K562 (cell line): Measurements from ENCODE around the gene IPPK. TPM values are rescaled to one million over a fixed set of nuclear protein-coding genes. Genes with fewer than 3 reads are reported as not detected.

Experiments used
- ATAC-seq: fragments of 200-7000 bp; cut with Tn5 transposase; 3 replicates; pipeline ENCODE4 v1.9.1; 2020; ENCODE audit warnings: moderate library complexity
- BruUV-seq: library from RNA; stranded (reverse); fragments of 400-500 nt; replicated peaks from 2 replicates; lab custom pipeline; 2021; lab: Mats Ljungman, UMichigan
- CTCF ChIA-PET: fragments of 300-600 bp; formaldehyde crosslinking; extraction: SDS; loops from one replicate; lab custom pipeline; 2021; ENCODE audit warnings: low intra/inter-chr PET ratio; lab: Yijun Ruan, JAX
- POLR2A ChIA-PET: fragments of 300-600, 350-650 bp; sonication (Branson Sonifier 250); formaldehyde crosslinking; extraction: SDS; loops from one replicate; lab custom pipeline; 2021; ENCODE audit warnings: antibody characterized with exemption, inconsistent platforms; lab: Yijun Ruan, JAX
- DNase-seq, 4 experiments: peaks; one replicate each; pipeline versions ENCODE4 v3.0.0 to v3.0.0-alpha.2; 2011 to 2018; ENCODE audit warnings: low spot score in 3 of 4, mixed read lengths in 3 of 4; ENCODE audit errors: extremely low read depth in 1 of 4
- FAIRE-seq: peaks from 2 replicates; lab custom pipeline; 2011; peaks lifted over from hg19 to GRCh38; lab: Jason Lieb, UNC
- H2AFZ ChIP-seq: 2 replicates; pipeline ENCODE4 v1.6.0; 2011; ENCODE audit warnings: low read depth, low read length, control low read depth, inconsistent platforms
- H3K27ac ChIP-seq: fragments of 200-600 bp; 3 replicates; pipeline ENCODE4 v1.8.0; 2011; ENCODE audit warnings: low read depth, mild to moderate bottlenecking, control low read depth, inconsistent platforms, low read length, moderate library complexity, mixed read lengths; ENCODE audit errors: extremely low read depth
- H3K27me3 ChIP-seq, 2 experiments: fragments of 300-600 bp in 1 of 2; 2 replicates in 1 of 2; 3 replicates in 1 of 2; pipeline versions ENCODE4 v1.6.0 to v1.8.0; 2011; ENCODE audit warnings: inconsistent platforms in 2 of 2, low read length in 2 of 2, mild to moderate bottlenecking in 1 of 2, mixed read lengths in 1 of 2, moderate library complexity in 1 of 2; ENCODE audit not compliant: control insufficient read depth in 2 of 2, insufficient read depth in 2 of 2
- H3K36me3 ChIP-seq: fragments of 300-600 bp; 3 replicates; pipeline ENCODE4 v1.8.0; 2011; ENCODE audit warnings: mild to moderate bottlenecking, low read length, inconsistent platforms; ENCODE audit not compliant: control insufficient read depth, insufficient read depth
- H3K4me1 ChIP-seq, 2 experiments: fragments of 200-600 bp in 1 of 2; replicated peaks in 1 of 2; 2 replicates in 1 of 2; 3 replicates in 1 of 2; pipeline versions ENCODE4 v1.5.1 to v1.8.0; 2011; ENCODE audit warnings: inconsistent platforms in 2 of 2, low read length in 2 of 2, mild to moderate bottlenecking in 1 of 2, mixed read lengths in 1 of 2, moderate library complexity in 1 of 2; ENCODE audit not compliant: control insufficient read depth in 2 of 2, insufficient read depth in 2 of 2
- H3K4me2 ChIP-seq: 2 replicates; pipeline ENCODE4 v1.6.1; 2011; ENCODE audit warnings: low read length, control low read depth, inconsistent platforms, mixed read lengths; ENCODE audit not compliant: insufficient read depth
- H3K4me3 ChIP-seq: fragments of 200-600 bp; sonication (generic), shearing (Covaris generic); 2 replicates; pipeline ENCODE4 v1.5.1; 2016; ENCODE audit warnings: control low read depth, inconsistent platforms
- H3K79me2 ChIP-seq: fragments of 200-600 bp; 3 replicates; pipeline ENCODE4 v1.8.0; 2011; ENCODE audit warnings: low read length, inconsistent platforms; ENCODE audit not compliant: control insufficient read depth, insufficient read depth
- H3K9ac ChIP-seq, 2 experiments: 2 replicates each; pipeline versions ENCODE4 v1.6.0 to v1.6.1; 2011; ENCODE audit warnings: low read depth in 2 of 2, low read length in 2 of 2, control low read depth in 1 of 2, inconsistent platforms in 1 of 2, mild to moderate bottlenecking in 1 of 2, mixed read lengths in 1 of 2; ENCODE audit not compliant: insufficient read depth in 1 of 2
- H3K9me1 ChIP-seq: one replicate; pipeline ENCODE4 v1.6.0; 2011; ENCODE audit warnings: inconsistent platforms, mild to moderate bottlenecking, low read length, moderate library complexity; ENCODE audit not compliant: control insufficient read depth, insufficient read depth
- H3K9me3 ChIP-seq: replicated peaks from 2 replicates; pipeline ENCODE4 v1.5.1; 2011; ENCODE audit warnings: low read depth, low read length, inconsistent platforms; ENCODE audit not compliant: control insufficient read depth, insufficient read depth
- H4K20me1 ChIP-seq: replicated peaks from 2 replicates; pipeline ENCODE4 v1.6.1; 2011; ENCODE audit warnings: low read length, inconsistent platforms, mixed read lengths; ENCODE audit not compliant: control insufficient read depth, insufficient read depth
- ARID2 ChIP-seq: fragments of 450-650 bp; IDR thresholded peaks from 2 replicates; pipeline ENCODE4 v1.6.1; 2017; ENCODE audit warnings: antibody characterized with exemption, mild to moderate bottlenecking
- CTCF ChIP-seq, 3 experiments: IDR thresholded peaks in 2 of 3; conservative IDR thresholded peaks in 1 of 3; 2 replicates each; pipeline ENCODE4 v1.5.1; 2011 to 2012; ENCODE audit warnings: low read length in 3 of 3, mild to moderate bottlenecking in 3 of 3, control low read depth in 2 of 3, improper control_type of control experiment in 1 of 3, inconsistent platforms in 1 of 3, low read depth in 1 of 3, mixed read lengths in 1 of 3, moderate library complexity in 1 of 3; ENCODE audit not compliant: insufficient read depth in 2 of 3
- CXXC5 ChIP-seq: fragments of 250-450 bp; sonication (Bioruptor Pico); IDR thresholded peaks from 2 replicates; pipeline ENCODE4 v1.8.0; 2022; ENCODE audit warnings: inconsistent platforms, mild to moderate bottlenecking, moderate library complexity
- DPF2 ChIP-seq: fragments of 450-650 bp; IDR thresholded peaks from 2 replicates; pipeline ENCODE4 v1.6.1; 2016
- ERF ChIP-seq: fragments of 450-650 bp; formaldehyde crosslinking; IDR thresholded peaks from 2 replicates; pipeline ENCODE4 v1.4.0; 2020; ENCODE audit warnings: mild to moderate bottlenecking, mixed read lengths
- FOSL1 ChIP-seq: fragments of 200-800 bp; sonication (Bioruptor generic); conservative IDR thresholded peaks from 2 replicates; pipeline ENCODE4 v1.6.1; 2016; ENCODE audit warnings: missing genetic modification characterization, missing compliant biosample characterization
- GABPB1 ChIP-seq: sonication (generic); formaldehyde crosslinking; IDR thresholded peaks from 2 replicates; pipeline ENCODE4 v1.8.0; 2022; ENCODE audit warnings: mild to moderate bottlenecking, missing genetic modification reagents
- IFI16 ChIP-seq: fragments of 250-450 bp; sonication (Bioruptor Pico); IDR thresholded peaks from 2 replicates; pipeline ENCODE4 v2.1.2; 2022; ENCODE audit warnings: mild to moderate bottlenecking, inconsistent platforms
- KAT2B ChIP-seq: IDR thresholded peaks from one replicate; pipeline ENCODE4 v1.6.1; 2012; ENCODE audit warnings: low read depth, mild to moderate bottlenecking, control low read depth, inconsistent platforms, low read length, moderate library complexity
- KDM5B ChIP-seq: fragments of 200-600 bp; sonication (generic); IDR thresholded peaks from 2 replicates; pipeline ENCODE4 v1.6.1; 2012; ENCODE audit warnings: low read depth, mild to moderate bottlenecking, moderate library complexity, low read length, control low read depth, inconsistent platforms; ENCODE audit not compliant: insufficient replicate concordance
- MCM5 ChIP-seq: fragments of 450-650 bp; IDR thresholded peaks from 2 replicates; pipeline ENCODE4 v1.6.1; 2016; ENCODE audit warnings: low read depth
- PRMT5 ChIP-seq: sonication (generic); formaldehyde crosslinking; IDR thresholded peaks from 2 replicates; pipeline ENCODE4 v1.5.0; 2020; ENCODE audit warnings: missing genetic modification reagents
- RBM34 ChIP-seq: fragments of 200-400 bp; formaldehyde crosslinking; IDR thresholded peaks from 2 replicates; pipeline ENCODE4 v1.6.1; 2018; ENCODE audit warnings: low read length, borderline replicate concordance; ENCODE audit not compliant: insufficient read depth
- SFPQ ChIP-seq: fragments of 200-400 bp; formaldehyde crosslinking; IDR thresholded peaks from 2 replicates; pipeline ENCODE4 v1.6.1; 2017; ENCODE audit warnings: mild to moderate bottlenecking, low read depth, low read length, moderate library complexity
- SMAD3 ChIP-seq: fragments of 450-650 bp; formaldehyde crosslinking; conservative IDR thresholded peaks from 2 replicates; pipeline ENCODE4 v1.4.0; 2020; ENCODE audit warnings: mild to moderate bottlenecking
- ZBTB12 ChIP-seq: fragments of 250-450 bp; sonication (Bioruptor Pico); IDR thresholded peaks from 2 replicates; pipeline ENCODE4 v1.4.0; 2020
- ZNF224 ChIP-seq: sonication (generic); formaldehyde crosslinking; IDR thresholded peaks from 2 replicates; pipeline ENCODE4 v1.8.0; 2022; ENCODE audit warnings: mild to moderate bottlenecking, missing genetic modification reagents
- ZNF586 ChIP-seq: fragments of 450-650 bp; formaldehyde crosslinking; conservative IDR thresholded peaks from 2 replicates; pipeline ENCODE4 v1.4.0; 2020; ENCODE audit warnings: mild to moderate bottlenecking, moderate library complexity
- WGBS: fragments of 100-300 bp; shearing (Covaris generic); methylation state at CpG from one replicate; pipeline ENCODE4 v1.1.6; 2016; ENCODE audit warnings: low coverage, mixed read lengths; ENCODE audit not compliant: insufficient coverage; ENCODE audit errors: missing lambda C conversion rate; 5-methylcytosine and 5-hydroxymethylcytosine counted together
- in situ Hi-C: fragments of 300-500 bp; cut with MboI; formaldehyde crosslinking; loops from 4 replicates; pipeline ENCODE4 v1.15.0; 2018; ENCODE audit warnings: inconsistent platforms, mixed read lengths
- intact Hi-C: fragments of 100-400 bp; cut with micrococcal nuclease; formaldehyde crosslinking; loops from 2 replicates; pipeline ENCODE4 v1.14.2; 2022
- polyA plus RNA-seq, 8 experiments: library from polyadenylated mRNA; depleted of rRNA in 4 of 8; stranded (reverse) in 5 of 8; unstranded in 3 of 8; fragments of >200 nt; fragmentation: Nextera tagmentation in 2 of 8; fragmentation: Illumina TruSeq in 1 of 8; extraction: Ambion mirVana in 2 of 8; extraction: Trizol in 1 of 8; gene quantifications; 2 replicates each; pipeline versions ENCODE4 v1.2.1 to v1.2.3, GENCODE V29; 2011 to 2014; ENCODE audit warnings: inconsistent platforms in 1 of 8, missing spikeins in 1 of 8
- total RNA-seq, 7 experiments: library from RNA; depleted of rRNA in 6 of 7; stranded (reverse); fragments of >200 nt in 6 of 7; fragmentation: Illumina TruSeq in 2 of 7; extraction: Trizol in 2 of 7; gene quantifications; 2 replicates each; pipeline versions ENCODE4 v1.2.1 to v1.2.3, GENCODE V29; 2011 to 2021; ENCODE audit warnings: low replicate concordance in 1 of 7

Gene IPPK
- total and polyA plus RNA-seq, 9 of the 15 experiments (the other 6 are each of a cell fraction or from before 2014, with no cell fraction given): 3.1 to 22.2 (median 11.2) TPM

- WGBS: 46% methylated on average over 3 of the region's 3 CpGs
- H3K9ac ChIP-seq: peak overlapping the region in 1 of 2 experiments; percentile 23; a peak in 1 of 4 replicates
- H3K36me3 ChIP-seq: peaks cover 11% of the 10 kb centered on the region; the same call in 2 of the 3 replicates
- no peak overlapping the region for H2AFZ ChIP-seq
- no peak overlapping the region for H3K4me2 ChIP-seq
- ChIA-PET CTCF (no interaction called here), POLR2A (interaction anchor here (0.6 kb wide), 2 partner anchors 18 to 263 kb away, joined by 3 read pairs; no protein-coding TSS in a partner anchor)
- no peaks in the 10 kb centered on the region for H3K27me3 ChIP-seq
- no TSS peak for BruUV-seq
- peak; percentile 17 to 47 (median 38) for DNase-seq
- peak; percentile 61 for FAIRE-seq
- no peaks in the 10 kb centered on the region for H3K9me3 ChIP-seq
- in situ Hi-C loops (no loop called here), intact Hi-C loops (loop anchor here (5.0 kb wide), 2 partner anchors 59 to 574 kb away; no protein-coding TSS in a partner anchor)
- no peaks in the 10 kb centered on the region for H3K79me2 ChIP-seq
- H3K4me3 ChIP-seq: no peak overlapping the region
- H3K9me1 ChIP-seq: no peaks in the 10 kb centered on the region
- no peaks in the 10 kb centered on the region for H4K20me1 ChIP-seq
- peak; percentile 96 for ATAC-seq
- no peaks in the 10 kb centered on the region for H3K4me1 ChIP-seq
- no peak overlapping the region for H3K27ac ChIP-seq
- no peak for TF ChIP-seq IFI16 (CRISPR knock-in tag)
- TF ChIP-seq DPF2: no peak
- peak; percentile 69 to 71 (median 70) for TF ChIP-seq CTCF (IDR thresholded peaks at IDR 0.05 in 2 of 3, conservative IDR thresholded peaks at IDR 0.05 in 1 of 3; ENCODE audit: insufficient read depth in 2 of 3, low read depth in 1 of 3, low read length in 3 of 3)
- no peak for TF ChIP-seq GABPB1 (CRISPR knock-in tag)
- no peak for TF ChIP-seq ZNF224 (CRISPR knock-in tag)
- peak; percentile 55 for TF ChIP-seq FOSL1 (tag)
- no peak for TF ChIP-seq CXXC5 (CRISPR knock-in tag)
- no peak for TF ChIP-seq RBM34
- no peak for TF ChIP-seq KDM5B
- TF ChIP-seq SFPQ: no peak
- no peak for TF ChIP-seq ZNF586 (CRISPR knock-in tag)
- TF ChIP-seq ZBTB12: no peak
- no peak for TF ChIP-seq KAT2B
- no peak for TF ChIP-seq ARID2
- TF ChIP-seq MCM5: no peak
- no peak for TF ChIP-seq PRMT5 (CRISPR knock-in tag)
- TF ChIP-seq ERF (CRISPR knock-in tag): no peak
- no peak for TF ChIP-seq SMAD3
Measured at GRCh38 chr9:92706218-92706940, 36.4 kb upstream of the IPPK start.
